ENCODE results near the gene TIMP2.

- TF ChIP-seq, protein P1, sequence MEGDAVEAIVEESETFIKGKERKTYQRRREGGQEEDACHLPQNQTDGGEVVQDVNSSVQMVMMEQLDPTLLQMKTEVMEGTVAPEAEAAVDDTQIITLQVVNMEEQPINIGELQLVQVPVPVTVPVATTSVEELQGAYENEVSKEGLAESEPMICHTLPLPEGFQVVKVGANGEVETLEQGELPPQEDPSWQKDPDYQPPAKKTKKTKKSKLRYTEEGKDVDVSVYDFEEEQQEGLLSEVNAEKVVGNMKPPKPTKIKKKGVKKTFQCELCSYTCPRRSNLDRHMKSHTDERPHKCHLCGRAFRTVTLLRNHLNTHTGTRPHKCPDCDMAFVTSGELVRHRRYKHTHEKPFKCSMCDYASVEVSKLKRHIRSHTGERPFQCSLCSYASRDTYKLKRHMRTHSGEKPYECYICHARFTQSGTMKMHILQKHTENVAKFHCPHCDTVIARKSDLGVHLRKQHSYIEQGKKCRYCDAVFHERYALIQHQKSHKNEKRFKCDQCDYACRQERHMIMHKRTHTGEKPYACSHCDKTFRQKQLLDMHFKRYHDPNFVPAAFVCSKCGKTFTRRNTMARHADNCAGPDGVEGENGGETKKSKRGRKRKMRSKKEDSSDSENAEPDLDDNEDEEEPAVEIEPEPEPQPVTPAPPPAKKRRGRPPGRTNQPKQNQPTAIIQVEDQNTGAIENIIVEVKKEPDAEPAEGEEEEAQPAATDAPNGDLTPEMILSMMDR (conservative IDR thresholded peaks at IDR 0.05; ENCODE audit: low read depth, low read length) = no peak
- no peak for TF ChIP-seq EZH2 (IDR thresholded peaks at IDR 0.05; ENCODE audit: borderline replicate concordance, low read depth, low read length, poor library complexity, severe bottlenecking)
Measured at GRCh38 chr17:78900816-78901215, 24.4 kb downstream of the TIMP2 start.

Measured in A673 (cell line).